GM19395 (cell line): ENCODE data around the gene SHISAL1.
"Not testable (repeated sequence)": the region's sequence is repeated elsewhere in the genome, so short reads cannot be mapped to it uniquely, and the experiment has no call there.

ENCODE experiments used
- ATAC-seq: cut with Tn5 transposase; IDR thresholded peaks from one replicate; pipeline ENCODE4 v1.9.1; 2021; ENCODE audit warnings: mild to moderate bottlenecking, moderate library complexity; ENCODE audit not compliant: unreplicated experiment

Gene SHISAL1

DNA sequence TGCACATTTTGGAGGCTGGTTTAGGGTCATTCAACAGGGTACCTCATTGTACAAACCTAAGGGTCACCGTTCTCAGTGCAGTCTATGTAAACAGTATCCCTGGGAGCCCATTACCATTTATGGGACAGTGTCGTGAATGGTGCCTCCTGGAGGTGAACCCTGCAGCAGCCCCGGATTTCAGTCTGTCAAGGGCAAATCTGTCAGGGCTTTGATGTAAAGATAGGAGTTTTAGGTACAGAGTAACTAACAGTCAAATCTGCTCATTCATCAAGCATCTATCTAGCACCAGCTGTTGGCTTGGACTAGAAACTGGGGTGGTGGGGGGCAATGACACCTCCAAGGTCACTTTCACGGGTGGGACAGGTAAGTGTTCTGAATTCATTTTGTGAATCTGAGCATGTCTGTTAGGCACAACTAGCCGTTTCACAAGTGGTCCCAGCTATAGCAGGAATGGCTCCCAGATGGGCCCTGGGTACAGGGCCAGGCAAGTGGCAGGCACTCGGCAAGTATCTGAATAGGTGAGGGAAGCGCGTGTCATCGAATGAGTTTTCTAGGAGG, 68.4 kb downstream of the SHISAL1 start:
- no peak for ATAC-seq

DNA sequence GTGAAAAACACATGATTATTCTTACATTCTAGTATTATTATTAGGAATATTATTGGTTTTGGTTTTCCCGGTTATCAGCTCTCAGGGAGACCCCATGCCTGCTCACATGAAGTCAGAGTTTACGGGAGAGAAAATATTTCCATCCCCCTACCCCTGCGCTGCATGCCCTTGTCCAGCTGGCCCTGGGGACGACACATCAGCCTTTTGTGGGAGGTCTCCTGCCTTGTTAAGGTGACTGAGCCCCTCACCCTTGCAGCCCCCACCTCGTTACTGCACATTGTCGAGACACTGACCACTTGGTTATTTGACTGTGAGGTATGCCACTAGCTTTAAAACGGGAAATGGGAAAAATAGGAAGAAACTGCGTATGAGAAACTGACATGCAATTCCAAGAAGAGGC, 69.0 kb downstream of the SHISAL1 start:
- ATAC-seq: no peak

DNA sequence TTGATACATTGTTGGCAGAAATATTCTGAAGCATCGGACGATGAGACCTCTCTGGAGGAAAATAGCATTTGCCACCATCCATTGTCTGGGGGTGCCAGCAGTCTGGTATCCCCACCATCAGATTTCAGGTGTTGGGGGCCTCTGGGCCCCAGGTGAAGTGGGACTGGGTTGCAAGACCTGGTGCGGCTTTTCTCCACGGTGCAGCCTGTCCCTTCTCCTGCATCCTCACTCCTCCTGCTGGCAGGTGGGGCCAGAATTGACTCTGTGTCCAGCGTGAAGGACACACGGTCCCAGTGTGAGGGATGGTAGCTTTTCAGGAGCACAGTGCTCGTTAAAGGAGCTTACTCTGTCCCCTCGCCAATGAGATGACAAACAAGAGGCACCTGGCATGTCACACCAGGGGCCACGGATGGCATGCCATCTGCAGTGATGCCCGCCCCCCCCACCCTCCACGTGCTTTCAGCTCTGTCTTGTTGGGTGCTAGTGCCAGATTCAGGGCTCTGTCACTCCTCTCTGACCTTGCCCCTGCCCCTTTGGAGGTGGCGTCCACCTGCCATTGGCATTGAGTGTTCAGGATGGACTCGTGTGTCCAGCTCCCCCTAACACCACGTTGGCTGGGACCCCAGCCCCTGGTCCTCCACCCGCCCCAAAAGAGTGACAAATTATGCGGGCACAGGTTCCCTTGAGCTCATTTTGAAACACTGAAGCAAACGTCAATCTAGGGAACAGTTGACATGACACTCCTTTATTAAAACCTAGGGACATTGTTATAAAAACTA, 69.6 kb downstream of the SHISAL1 start:
- ATAC-seq: no peak

DNA sequence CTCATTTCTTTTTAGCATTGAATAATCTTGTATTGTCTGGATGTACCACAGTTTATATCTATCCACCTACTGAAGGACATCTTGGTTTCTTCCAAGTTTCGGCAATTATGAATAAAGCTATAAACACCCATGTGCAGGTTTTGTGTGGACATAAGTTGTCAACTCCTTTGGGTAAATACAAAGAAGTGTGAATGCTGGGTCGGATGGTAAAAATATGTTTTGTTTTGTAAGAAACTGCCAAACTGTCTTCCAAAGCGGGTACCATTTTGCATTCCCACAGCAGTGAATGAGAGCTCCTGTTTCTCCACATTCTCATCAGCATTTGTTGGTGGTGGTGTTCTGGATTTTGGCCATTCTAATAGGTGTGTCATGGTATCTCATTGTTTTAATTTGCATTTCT, 71.6 kb downstream of the SHISAL1 start:
- not testable (repeated sequence) for ATAC-seq

DNA sequence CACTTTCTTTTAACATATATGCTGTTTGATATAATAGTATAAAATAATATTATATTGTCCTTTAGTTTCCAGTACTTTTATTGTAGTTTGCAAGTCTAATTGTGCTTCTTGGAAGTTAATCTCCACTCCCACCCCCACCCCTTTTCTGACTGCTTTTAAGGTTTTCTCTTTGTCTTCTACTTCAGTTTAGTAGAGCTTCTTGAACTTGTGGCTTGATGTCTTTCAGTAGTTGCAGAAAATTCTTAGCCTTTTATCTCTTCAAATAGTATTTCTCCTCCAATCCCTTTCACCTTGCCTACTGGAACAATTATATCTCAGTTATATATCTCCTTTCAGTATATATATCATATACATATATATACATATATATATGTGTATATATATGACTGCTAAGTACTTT, 75.5 kb downstream of the SHISAL1 start:
- ATAC-seq: no peak

DNA sequence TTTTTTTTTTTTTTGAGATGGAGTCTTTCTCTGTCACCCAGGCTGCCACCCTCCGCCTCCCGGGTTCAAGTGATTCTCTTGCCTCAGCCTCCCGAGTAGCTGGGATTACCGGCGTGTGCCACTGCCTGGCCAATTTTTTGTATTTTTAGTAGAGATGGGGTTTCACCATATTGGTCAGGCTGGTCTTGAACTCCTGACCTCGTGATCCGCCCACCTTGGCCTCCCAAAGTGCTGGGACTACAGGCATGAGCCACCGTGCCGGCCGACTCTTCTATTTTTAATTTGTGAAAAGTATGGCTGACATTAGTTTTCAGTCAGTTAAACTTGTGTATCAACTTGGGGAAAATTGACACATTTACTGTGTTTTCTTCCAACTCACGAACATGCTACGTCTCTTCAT, 78.4 kb downstream of the SHISAL1 start:
- not testable (repeated sequence) for ATAC-seq

DNA sequence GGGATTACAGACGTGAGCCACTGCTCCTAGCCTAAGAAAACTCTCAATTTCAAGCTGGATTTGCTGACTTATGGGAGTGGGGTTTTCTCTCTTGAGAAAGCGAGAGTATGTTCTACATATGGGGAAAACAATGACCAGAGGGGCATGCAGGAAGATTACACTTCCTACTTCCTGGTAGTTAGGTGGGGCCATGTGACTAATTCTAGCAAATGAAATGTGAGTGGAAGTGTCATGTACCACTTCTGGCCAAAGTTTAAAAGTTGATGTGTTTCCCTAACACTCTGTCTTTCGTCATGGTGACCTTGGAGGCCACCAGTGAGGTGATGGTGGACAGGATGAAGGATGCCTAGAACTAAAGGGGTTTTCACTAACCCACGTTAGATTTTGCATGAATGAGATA, 81.5 kb downstream of the SHISAL1 start:
- ATAC-seq: no peak

DNA sequence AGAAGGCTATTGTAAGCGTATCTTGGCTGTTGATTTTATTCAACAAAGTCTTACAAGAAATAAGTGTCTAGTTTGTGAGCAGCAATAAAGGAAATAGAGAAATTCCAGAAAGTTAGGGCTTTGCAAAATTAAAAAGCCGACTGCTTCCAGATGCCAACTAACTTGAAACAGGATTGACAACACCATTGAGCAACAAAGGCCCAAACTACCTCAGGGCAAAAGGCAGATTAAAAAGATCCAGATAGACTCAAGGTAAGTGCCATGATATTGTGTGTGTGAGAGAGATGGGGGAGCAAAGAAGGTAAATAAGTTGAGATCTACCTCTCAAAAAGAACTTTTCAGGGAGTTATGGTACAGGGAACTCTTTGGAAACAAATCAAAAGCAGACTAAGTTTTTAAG, 82.9 kb downstream of the SHISAL1 start:
- no peak for ATAC-seq

DNA sequence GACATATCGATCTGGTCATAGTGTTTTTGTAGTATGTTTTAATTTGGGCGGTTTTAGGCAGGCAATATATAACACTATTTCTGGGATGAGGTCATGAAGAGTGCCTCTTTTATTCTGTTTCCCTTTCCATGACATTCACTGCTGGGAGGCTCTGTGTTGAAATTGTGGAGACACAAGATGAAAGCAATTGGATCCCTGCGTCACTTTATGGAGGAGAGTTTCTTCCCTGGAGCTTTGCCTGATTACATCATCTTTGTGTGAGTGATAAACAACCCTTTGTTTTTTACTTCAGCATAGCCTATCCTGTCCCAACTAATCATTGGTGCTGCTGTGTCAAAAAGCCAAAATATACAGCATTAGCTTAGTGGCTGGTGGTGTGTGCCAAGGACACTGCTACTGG, 83.4 kb downstream of the SHISAL1 start:
- no peak for ATAC-seq

DNA sequence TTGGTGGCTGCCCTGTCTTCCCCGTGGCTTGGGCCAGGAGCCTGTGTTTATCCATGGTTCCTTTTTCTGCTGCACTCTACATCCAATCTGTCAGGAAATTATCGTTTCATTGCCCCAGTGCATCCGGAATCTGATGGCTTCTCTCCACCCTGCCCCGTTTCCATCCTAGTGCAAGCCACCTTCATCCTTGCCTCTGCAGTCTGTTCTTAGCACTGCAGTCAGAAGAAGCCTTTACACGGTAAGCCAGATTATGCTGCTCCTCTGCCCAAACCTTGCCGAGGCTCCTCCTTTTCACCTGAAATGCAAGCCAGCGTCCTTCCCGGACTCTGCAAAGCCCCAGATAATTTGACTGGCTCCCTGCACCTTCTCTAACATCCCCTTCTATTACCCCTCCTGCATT, 86.9 kb downstream of the SHISAL1 start:
- ATAC-seq: no peak

DNA sequence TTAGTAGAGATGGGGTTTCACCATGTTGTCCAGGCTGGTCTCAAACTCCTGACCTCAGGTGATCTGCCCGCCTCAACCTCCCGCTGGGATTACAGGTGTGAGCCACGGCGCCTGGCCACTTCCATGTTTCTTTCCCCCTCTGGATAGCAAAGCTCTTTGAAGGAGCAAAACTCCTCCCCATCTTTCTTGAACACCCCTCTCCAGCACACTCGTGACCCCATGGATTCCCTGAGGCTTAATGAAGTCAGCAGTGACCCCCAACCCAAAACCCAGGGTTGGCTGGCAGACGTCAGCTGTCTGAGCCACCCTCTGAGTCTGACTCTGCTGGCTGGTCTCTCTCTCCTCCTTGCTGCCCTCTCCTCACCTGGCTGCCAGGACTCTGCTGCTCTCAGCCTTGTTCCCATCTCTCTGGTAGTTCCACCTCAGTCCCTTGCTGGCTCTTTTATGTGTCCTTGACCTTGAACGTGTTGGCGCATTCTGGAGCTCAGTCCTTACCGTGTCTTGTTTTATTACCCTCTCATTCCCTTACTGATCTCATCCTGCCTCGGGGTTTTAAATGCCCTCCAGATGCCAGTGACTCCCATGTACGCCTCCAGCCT, 87.6 kb downstream of the SHISAL1 start:
- ATAC-seq: no peak

DNA sequence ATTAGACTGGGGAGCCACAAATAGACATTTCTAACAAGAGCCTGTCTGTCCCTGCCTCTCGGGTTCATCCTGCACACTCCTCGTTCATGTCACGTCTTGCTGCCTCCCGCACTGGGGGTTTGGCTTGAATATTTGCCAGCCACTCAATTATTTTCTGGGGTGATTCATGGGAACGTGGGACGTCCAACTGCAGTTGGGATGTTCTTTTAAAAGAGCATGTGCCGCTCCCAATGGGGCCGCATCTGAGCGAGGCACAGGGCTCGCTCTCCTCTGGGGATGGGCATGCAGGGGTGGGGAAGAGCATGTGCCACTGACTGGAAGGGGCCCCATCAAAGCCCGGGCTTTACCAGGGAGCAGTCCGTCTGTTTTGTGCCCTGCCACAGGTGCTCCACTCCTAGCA, 88.6 kb downstream of the SHISAL1 start:
- ATAC-seq: no peak

DNA sequence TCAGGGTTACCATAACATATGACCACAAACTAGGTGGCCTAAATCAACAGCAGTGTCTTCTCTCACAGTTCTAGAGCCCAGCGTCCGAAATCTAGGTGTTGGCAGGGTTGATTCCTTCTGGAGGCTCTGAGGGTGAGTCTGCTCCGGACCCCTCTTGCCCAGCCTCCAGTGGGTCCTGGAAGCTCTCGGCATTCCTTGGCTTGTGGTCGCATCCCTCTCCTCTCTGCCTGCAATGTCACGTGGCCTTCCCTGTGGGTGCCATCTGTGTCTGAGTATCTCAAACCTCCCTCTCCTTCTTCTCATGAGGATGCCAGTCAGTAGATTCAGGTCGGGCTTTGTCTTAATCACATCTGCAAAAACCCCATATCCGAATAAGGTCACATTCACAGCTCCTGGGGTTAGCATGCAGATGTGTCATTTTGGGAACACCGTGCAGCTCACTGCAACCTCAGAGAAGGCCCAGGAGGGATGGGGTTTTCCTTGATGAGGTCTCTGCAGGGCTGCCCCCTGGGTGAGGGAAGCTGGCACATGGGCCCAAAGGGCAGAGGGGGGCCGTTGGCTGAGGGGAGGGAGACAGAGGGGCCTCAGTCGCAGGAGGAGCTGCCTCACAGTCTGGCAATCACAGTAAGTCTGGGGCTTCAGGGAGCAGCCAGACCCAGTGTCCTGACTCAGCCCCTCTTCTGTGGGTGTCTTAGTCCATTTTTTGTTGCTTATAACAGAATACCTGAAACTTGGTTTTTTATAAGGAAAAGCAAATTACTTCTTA, 90.9 kb downstream of the SHISAL1 start:
- no peak for ATAC-seq

DNA sequence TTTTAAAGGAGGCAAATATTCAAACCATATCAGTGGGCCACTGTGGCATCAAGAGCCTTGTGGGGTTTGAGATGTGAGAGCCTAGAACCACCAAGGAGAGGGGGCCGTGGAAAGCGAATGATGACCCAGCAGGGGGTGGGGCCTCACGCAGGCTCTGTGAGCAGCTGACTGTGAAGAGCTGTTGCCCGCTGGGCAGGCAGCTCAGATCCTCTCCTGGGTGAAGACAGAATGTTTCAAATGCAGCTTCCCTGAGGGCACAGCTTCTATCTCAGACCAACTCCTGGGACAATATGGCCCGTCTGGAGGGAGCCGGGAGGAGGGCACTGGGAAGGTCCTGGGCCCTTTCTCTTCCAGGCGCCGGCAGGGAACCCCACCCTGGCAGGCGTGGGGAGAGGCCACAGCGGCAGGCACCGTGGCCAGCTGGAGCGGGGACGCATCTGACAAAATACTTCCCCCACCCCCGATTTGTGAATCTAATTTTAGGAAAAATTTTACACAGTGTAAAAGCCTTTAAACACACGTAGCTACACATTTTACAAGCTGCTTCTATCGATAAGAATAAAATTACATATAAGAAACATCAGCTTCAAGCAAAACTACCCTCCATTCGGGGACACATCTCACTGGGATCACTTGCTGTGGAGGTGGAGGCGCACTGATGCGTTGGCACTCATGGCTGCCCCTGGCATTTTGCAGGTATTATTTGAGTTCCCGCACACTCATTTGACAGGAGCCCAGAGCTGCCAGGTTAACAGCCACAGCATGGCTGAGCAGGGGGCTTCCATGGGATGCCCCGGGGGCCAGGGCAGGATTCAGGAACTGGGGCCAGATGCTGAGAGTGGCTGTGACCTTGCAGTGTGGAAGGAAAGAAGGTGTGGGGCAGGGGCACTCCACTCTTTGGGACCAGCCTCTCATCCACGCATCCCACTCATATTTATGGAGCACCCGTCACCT, 91.7 kb downstream of the SHISAL1 start:
- no peak for ATAC-seq

DNA sequence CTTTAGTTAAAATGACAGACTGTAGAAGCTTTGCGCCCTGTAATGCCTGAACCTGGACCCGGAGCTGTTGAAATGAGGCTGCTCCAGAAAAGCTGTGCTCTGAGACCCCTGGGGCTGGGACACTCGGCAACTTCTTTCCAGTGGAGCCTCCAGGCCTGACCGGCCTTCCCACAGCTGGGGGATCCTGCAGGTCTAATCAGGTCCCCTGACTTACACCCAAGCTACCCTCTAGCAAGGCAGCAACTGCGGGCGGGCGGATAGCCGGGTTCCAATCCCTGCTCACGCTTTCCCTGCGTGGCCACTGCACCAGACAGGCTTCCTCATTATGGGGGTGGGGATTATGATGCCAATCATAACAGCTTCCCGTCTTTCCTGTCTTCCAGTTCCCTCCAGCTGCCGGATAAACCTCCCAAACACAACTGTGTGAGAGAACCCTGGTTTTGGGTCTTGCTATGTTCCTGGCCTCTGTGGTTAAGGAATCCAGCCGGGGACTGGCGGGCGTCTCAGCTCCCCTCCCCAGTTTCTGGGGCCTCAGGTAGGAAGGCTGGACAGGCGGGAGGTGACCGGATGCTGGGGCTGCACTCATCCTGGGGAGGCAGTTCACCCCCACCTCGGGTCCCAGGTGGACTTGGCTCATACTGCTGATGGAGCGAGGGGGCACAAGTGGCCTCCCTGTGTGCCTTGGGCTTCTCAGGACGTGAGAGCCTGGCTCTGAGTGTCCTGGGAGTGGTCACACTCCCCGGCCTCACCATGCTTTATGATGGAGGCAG, 93.5 kb downstream of the SHISAL1 start:
- ATAC-seq: no peak

DNA sequence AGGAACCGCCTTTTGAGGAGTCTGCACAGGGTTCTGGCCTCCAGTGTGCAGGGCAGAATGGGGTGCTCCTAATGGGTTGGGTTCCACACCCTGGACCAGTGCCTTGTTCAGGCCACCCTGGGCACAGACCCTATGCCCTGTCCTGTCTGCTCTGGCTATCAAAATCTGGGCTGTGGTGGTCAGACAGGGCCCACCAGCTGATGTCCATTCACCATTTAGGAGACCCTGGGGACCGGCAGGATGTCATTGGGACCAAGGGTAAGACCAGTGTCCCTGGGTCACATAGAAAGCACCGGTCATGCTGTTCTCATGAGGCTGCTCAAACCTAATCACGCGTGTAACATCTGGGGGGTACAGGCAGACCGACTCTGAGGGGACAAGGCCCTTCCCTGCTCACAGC, 94.7 kb downstream of the SHISAL1 start:
- no peak for ATAC-seq

DNA sequence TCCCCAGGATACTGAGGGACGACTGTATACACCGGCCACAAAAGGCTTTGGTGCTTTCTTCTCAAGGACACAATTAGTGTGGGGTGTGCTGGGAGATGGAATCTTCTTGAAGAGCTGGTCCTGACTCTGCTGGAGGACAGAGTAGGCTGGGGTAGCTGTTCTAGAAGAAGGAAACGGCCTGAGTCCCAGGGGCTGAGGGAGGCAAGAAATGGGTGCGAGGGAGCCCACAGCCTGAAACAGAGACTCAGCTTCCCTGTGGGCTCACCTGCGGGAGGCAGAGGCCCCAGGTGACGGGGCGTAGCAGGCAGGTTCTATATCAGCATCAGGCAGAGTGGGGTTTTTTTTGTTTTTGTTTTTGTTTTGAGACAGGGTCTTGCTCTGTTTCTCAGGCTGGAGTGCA, 95.4 kb downstream of the SHISAL1 start:
- no peak for ATAC-seq

DNA sequence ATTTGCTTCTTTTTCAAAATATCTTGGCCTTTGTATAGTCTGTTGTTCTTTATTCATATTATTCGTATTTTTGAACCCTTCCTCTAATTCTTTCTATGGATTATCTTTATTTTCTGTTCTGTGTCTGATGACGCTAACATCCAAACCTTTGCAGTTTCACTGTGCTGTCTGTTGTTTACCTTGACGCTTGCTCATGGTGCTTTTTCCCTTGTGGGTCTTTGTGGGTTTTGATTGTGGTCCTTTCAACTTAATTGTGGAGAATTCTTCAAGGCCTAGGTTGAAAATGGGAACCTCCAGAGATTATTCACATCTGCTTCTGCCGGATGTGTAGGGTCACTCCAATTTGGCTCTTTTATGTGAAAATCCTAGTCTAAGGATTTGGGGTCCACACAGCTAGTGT, 97.5 kb downstream of the SHISAL1 start:
- ATAC-seq: no peak

DNA sequence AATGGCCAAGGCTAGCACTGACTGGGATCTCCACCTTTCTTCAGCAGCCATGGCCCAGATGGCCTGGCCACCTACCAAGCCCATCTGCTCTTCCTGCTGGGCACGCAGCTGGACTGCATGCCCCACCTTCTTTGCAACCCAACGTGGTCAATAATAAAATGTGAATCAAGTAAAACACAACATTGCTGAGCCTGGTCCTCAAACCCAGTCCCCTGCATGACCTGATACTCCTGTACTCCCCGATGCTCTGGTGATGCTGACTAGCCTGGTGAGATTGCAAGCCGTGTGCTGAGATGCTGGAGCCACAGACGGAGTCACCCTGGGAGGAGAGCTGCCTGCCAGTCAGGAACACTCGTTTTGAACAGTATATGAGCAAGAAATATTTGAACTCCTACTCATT, 98.0 kb downstream of the SHISAL1 start:
- no peak for ATAC-seq

DNA sequence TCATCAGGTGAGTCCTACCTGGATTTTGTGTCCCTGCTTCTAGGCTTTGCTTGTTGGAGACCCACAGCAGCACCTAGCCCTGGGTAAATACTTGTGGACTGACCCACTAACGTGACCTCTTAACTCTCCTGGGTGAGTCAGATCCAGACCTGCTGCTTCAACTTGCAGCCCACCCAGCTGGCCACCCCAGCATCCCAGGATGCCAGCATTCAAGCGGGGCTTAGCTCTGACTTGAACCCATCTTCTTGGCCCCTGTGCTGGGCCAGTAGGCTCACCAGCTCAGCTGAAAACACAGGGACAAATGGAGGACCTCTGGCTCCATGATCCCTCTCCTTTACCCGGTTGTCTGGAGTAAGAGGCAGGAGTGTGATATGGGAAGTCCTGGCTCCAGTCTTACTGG, 98.6 kb downstream of the SHISAL1 start:
- ATAC-seq: no peak
